GM19193 (cell line): ENCODE data around the gene NCLN.

ENCODE experiments used
- POLR2A ChIP-seq: IDR thresholded peaks from 4 replicates; pipeline ENCODE4 v1.6.1; 2011; ENCODE audit not compliant: insufficient read depth, insufficient read length; ENCODE audit errors: extremely low read depth

NCLN gene

DNA sequence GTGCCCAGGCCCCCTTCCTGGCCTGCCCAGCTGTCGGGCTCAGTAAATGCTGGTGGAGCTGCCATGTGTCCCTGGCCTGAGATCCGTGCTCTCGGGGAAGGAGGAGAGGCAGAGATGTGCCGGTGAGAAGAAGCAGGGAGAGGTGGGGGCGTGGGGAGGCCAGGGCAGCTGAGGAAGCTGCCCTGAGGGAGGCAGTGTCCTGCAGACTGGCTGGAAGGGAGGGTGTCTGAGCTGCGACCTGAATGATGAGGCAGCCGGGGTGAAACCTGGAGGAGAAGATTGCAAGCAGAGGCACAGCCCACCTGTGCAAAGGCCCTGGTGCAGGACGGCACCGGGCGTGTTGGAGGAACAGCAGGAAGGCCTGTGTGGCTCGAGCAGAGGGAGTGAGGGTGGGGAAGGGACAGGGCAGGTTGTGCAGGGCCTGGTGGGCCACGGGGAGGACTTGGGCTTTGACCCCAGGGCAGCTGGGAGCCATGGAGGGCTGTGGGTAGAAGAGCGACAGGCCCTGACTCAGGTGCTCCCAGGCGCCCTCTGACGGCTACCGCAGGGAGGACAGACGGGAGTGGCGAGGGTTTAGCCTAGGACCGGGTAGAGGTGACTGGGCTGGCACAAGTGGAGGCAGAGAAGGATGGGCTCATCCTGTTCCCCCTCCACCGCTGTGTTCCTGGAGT is 24.8 kb downstream of the NCLN start:
- TF ChIP-seq POLR2A = peak; percentile 25

DNA sequence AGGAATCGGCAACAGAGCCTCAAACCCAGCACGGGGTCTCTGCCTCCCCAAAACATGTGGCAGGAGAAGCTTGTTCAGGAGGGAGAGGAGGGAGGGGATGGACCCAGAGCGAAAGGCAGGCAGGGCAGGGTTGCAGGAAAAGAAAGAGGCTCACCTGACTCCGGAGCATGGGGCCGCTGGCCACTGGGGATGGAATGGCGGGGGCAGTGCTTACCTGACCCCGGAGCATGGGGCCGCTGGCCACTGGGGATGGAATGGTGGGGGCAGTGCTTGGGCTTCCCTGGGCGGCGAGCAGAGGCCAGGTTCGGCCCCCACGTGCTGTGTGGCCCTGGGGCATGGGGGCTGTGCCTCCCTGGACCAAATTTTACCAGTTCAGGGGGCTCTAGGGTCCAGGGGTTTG is 25.5 kb downstream of the NCLN start:
- TF ChIP-seq POLR2A = no peak

DNA sequence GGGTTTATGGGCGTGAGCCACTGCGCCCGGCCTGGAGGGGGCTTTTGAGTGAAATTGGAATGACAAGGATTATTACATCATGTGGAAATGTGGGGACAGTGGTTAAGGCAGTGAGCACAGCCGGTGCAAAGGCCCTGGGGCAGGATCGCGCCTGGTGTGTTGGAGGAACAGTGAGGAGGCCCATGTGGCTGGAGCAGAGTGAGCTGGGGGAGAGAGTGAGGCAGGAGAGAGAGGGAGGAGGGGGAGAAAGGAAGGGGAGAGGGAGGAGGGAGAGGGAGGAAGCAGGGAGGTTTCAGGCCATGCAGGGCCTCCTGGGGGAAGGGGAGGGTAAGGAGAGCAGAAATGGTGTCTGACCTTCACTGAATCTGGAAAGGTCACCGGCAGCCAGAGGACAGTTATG is 27.4 kb downstream of the NCLN start:
- no peak for TF ChIP-seq POLR2A

DNA sequence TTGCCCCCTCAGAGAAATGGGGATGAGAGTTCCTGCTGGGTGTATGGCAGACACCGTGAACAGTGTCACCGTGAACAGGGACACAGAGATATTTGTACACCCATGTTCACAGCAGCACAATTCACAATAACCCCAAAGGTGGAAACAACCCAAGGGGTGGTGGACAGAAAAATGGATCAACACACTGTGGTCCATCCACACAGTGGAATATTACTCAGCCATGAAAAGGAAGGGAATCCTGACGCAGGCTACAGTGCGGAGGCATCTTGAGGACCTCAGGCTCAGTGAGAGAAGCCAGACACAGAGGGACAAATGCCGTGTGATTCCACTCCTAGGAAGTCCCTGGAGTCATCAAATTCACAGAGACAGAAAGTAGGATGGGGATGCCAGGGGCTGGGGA is 31.1 kb downstream of the NCLN start:
- no peak for TF ChIP-seq POLR2A

DNA sequence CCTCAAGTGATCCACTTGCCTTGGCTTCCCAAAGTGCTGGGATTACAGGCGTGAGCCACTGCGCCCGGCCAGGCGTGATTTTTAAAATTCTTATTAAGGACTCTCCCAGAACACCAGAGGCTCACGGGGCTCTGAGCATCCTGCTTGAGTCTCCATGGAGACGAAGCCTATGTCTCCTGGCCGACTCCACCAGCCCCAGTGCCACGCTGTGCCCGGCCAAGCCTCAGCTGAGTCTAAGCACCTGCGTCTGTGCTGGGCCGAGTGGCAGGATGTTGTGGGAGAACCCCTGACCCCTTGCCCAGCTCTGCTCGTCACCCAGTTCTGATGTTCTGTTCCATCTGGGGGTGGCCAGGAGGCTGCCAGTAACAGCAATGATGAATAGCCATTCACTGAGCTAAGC is 34.8 kb downstream of the NCLN start:
- TF ChIP-seq POLR2A = no peak

DNA sequence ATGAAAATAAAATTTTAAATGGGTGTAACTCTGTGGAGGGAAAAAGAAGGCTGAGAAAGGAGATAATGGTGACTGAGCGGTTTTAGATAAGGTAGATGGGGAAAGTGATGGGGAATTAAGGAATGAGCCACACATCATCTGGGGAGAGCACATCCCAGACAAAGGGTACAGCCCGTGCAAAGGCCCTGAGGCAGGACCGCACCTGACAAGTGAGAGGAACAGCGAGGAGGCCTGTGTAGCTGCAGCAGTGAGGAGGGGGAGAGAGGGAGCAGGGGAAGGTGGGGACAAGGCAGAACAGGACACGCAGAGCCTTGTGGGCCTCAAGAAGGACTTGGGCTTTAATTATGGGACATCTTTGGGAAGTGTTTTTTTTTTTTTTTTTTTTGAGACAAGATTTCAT is 37.0 kb downstream of the NCLN start:
- no peak for TF ChIP-seq POLR2A

DNA sequence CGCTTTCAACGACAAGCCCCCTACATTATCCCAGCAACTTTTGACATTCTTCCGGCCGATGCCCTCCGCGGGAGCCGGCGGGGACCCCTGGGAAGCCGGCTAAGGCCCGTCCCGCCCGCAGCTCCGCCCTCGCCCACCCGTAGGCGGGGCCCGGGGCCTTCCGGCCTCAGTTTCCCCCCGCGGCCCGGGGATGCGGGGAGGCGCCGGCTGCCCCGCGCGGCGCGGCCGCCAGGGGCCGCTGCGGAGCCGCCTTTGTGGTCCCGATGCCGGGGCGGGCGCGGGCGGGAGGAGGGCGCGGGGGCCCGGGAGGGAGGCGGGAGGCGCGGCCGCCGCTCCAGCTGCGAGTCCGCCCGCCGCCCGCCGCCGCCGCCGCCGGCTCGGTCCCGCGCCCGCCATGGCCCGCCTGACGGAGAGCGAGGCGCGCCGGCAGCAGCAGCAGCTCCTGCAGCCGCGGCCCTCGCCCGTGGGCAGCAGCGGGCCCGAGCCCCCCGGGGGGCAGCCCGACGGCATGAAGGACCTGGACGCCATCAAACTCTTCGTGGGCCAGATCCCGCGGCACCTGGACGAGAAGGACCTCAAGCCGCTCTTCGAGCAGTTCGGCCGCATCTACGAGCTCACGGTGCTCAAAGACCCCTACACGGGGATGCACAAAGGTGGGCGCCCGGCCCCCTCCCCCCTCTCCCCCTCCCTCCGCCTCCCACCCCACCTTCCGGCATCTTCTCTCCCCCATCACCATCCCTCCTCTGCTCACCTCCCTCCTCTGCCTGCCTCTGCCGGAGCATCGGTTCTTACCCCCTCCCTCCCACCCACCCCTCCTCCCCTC is 38.8 kb downstream of the NCLN start, which contains the start of gene CELF5:
CELF5 (plus strand) TSS at position 316 of the 823 bp plus-strand sequence; CDS start at position 395, 79 bp downstream.
- no peak for TF ChIP-seq POLR2A

DNA sequence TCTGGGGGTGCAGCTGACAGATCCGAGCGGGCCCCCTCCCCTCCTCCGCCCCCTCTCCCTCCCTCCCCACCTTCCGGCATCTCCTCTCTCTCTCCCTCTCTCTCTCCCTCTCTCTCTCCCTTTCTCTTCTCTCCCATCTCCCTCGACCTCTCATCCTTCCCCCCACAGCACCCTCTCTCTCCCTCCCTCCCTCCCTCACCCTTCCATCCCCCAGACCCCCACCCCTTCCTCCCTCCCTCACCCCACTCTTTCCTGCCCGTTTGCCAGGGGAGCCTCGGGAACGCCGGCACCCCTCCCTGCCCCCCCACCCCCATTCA is 39.4 kb downstream of the NCLN start:
- no peak for TF ChIP-seq POLR2A

DNA sequence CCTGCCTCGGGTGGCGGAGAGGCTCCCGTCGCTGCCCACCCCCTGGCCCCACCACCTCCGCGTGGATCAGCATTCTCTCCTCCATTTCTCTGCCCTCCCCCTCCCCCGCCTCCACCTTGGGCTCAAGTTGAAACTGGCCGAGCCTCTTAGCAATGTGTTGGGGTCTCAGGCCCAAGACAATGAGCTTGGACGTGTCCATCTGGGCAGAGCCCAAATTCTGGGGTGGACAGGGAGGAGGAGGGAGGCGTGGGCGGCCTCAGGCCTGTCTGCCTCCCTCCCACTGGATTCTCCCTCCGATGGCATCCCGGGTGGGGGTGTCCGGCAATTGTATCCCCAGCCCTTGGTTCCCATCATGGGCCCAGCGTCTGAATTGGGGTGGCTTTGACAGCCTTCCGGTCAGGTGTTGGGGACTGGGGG is 40.0 kb downstream of the NCLN start:
- TF ChIP-seq POLR2A = no peak

DNA sequence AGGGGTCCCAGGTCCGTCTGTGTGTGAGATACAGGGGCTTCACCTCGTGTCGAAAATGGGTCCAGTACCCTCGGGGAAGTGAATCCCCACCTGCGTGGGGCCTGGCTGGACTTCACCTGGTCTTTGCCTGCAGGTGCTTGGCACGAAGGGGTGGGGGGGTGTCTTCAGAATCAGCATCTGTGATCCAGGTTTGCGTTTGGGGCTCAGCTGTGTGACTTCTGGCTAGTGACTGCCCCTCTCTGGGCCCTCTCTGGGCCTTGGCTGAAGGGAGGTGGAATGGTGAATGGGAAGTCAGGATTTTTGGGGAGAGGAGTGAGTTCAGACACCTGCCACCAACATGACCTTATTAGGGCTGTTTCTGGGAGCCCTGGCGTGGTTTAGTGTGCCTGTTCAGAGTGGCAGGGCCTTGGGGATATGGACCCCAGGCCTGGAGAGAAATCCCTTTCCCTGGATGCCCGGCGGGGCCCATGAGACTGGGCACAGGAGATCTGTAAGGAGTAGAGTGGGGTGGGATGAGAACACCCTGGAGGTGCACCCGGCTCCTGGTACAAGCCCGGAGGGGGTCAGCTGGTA is 41.4 kb downstream of the NCLN start:
- no peak for TF ChIP-seq POLR2A

DNA sequence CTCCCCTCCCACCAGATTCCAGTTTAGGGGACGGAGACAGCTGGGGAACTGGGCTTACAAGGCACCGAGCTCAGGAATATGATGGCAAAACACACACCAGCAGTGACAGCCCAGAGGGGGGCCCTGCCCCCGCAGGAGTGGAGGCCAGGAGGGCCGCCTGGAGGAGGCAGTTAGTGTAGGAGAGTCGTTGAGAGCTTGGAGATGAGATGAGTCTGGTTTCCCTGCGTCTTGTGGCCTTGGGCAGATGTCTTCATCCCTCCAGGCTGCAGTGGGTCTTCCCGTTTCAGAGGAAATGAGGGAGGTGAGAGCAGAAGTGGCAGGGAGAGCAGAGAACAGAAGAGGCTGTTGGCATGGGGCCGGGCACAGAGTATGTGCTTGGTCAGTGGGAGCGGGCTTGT is 43.6 kb downstream of the NCLN start:
- no peak for TF ChIP-seq POLR2A

DNA sequence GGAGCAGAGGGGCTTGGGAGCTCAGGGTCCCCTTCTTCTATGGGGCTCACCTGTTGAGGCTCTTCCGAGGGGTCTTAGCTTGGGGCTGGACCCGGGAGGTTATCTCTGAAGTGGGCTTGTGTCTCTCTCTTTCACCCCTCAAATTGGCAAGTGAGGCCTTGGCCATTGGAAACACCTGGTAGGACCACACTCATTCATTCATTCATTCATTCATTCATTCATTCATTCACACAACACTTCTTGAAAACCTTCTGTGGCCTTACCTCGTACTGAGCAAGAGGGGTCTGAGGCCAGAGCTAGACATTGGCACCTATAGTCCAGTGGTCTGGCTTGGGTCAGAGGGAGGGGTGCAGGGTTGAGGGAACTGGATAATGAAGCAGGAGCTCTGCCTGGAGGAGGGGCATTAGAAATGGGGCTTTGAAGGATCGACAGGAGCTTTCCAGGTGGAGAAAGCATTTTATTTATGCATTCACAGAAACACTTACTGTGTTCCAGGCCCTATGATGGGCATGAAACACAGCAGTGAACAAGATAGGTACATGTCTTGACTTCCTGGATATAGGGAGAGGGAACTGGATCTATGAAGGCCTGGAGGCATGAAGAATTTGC is 44.3 kb downstream of the NCLN start:
- TF ChIP-seq POLR2A = no peak

DNA sequence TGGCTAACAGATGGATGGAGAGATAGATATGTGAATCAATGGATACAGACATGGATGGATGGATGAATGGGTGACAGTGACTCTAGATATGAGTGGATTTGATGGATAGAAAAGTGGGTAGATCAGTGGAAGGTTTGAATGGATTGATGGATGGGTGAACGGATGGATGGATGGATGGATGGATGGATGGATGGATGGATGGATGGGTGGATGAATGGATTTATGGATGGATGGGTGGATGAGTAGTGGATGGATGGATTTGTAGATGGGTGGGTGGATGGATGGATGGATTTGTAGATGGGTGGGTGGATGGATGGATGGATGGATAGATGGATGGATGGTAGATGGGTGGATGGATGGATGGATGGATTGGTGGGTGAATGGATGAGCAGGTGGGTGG is 45.6 kb downstream of the NCLN start:
- no peak for TF ChIP-seq POLR2A

DNA sequence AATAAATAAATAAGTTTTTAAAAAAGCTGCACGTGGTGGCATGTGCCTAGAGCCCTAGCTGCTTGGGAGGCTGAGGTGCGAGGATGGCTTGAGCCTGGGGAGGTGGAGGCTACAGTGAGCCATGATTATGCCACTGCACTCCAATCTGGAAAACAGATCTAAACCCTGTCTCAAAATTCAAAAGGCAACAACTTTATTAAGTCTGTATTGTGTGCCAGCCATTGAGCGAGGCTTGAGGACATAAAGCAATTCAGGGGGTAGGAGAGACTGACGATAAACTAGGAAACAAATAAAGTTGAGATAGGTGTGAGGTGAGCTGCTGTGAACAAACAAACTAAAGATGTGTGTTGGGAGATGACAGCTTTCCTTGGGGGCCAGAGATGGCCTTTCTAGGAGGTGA is 47.4 kb downstream of the NCLN start:
- TF ChIP-seq POLR2A = no peak

DNA sequence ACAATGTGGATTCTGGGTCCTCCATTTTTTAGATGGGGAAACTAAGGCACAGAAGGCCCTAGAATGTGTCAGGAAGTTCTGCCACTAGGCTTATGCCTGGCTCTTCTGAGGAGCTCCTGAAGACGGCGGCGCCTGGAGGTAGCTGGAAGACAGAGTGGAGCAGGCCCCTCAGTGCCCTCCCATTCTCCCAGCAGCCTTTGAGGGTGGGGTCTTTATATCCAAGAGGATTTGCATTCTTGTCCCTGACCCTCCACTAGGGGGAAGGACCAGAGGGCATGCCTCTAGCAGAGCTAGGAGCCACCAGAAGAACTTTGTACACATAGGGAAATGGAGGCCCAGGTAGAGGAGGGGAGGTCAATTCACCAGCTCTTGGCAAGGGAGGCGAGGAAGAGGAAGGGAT is 48.1 kb downstream of the NCLN start:
- TF ChIP-seq POLR2A = no peak

DNA sequence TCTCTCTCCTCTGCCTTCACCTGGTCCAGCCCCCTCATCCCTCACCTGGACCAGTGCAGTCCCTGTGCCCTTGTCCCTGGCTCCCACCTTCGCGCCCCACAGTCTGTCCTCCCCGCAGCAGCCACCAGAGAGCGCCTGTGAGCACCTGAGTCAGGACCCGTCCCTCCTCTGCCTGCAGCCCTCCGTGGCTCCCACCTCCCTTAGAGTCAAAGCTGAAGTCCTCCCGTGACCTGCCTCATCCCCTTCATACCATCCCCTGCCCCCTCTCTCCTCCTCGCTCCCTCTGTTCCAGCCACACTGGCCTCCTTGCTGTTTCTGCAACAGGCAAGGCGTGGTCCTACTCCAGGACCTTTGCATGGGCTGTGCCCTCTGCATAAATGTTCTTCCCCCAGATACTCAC is 49.1 kb downstream of the NCLN start:
- no peak for TF ChIP-seq POLR2A
